ENCODE measurements around the gene ADNP2.
"Not testable (repeated sequence)": the region's sequence is repeated elsewhere in the genome, so short reads cannot be mapped to it uniquely, and the experiment has no call there.

The ADNP2 gene

DNA sequence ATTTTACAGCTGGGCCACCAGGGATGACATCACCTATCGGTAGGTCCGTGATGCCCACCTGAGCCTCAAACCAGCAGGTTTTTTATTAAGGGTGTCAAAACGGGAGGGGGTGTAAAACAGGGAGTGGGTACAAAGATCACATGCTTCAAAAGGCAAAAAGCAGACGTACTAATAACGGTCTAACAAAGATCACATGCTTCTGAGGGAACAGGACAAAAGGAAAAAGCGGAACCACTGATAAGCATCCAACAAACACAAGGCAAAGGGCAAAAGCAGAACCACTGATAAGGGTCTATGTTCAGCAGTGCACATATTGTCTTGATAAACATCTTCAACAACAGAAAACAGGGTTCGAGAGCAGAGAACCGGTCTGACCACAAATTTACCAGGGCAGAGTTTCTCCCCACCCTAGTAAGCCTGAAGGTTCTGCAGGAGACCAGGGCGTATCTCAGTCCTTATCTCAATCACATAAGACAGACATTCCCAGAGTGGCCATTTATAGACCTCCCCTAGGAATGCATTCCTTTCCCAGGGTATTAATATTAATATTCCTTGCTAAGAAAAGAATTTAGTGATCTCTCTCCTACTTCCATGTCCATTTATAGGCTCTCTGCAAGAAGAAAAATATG lies 55.8 kb downstream of the ADNP2 start:
- H3K27ac ChIP-seq (ENCODE audit: low read length); H3K27me3 ChIP-seq (ENCODE audit: insufficient read depth, low read length); H3K4me3 ChIP-seq (ENCODE audit: low read length); H3K4me1 ChIP-seq (ENCODE audit: insufficient read depth, low read length); H3K36me3 ChIP-seq (ENCODE audit: insufficient read depth, low read depth, low read length); H3K9me3 ChIP-seq (ENCODE audit: insufficient read depth, low read depth, low read length); H3K9ac ChIP-seq (ENCODE audit: low read depth, low read length): not testable (repeated sequence)

GRCh38 chr18:80166240-80166639 lies 57.2 kb downstream of the ADNP2 start:
- no peaks in the 10 kb centered on the region for H3K27me3 ChIP-seq (ENCODE audit: insufficient read depth, low read length)
- H3K9me3 ChIP-seq (ENCODE audit: insufficient read depth, low read depth, low read length), result peaks cover 6% of the 10 kb centered on the region; the same call in 1 of the 2 replicates
- no peak overlapping the region for H3K27ac ChIP-seq (ENCODE audit: low read length)
- H3K9ac ChIP-seq (ENCODE audit: low read depth, low read length), result no peak overlapping the region
- H3K36me3 ChIP-seq (ENCODE audit: insufficient read depth, low read depth, low read length), result no peaks in the 10 kb centered on the region
- no peak overlapping the region for H3K4me3 ChIP-seq (ENCODE audit: low read length)
- H3K4me1 ChIP-seq (ENCODE audit: insufficient read depth, low read length), result no peaks in the 10 kb centered on the region

DNA sequence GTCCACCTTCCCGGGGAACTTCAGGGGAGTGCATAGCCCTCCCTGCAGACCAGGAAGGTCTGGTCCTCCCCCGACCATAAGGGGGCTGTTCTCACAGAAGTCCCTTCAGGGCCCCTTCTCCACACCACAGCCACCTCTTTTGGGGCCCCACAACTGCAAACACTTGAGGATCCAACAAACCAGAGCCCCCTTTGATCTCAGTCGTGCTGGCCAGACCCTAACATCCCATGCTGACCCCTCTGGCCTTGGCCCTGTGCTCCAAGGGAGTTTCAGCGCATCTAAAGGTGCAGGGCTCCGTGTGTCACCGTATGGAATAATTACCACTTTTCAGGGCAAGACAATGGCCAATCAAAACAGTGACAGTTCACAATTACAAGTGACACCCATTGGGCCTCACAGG lies 57.7 kb downstream of the ADNP2 start:
- no peak overlapping the region for H3K27ac ChIP-seq (ENCODE audit: low read length)

DNA sequence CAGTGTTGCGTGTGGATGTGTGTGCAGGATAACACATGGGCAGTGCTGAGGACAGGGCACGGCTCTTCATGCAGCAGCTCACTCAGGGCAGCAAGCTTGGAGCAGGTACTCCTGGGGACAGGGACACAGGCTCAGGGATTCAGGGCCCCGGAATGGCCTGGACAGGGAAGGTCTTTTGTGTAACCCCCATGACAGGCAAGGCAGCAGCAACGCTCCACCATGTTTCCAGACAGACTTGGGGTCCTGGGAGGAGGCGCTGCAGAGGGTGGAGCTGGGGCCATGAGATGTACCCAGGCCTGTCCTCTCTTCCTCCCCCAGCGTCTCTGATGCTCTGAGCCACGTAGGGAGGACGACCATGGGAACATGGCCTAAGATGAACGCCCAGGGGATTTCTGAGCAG lies 58.3 kb downstream of the ADNP2 start:
- H3K27ac ChIP-seq (ENCODE audit: low read length), result no peak overlapping the region
- no peak overlapping the region for H3K9ac ChIP-seq (ENCODE audit: low read depth, low read length)
- H3K4me1 ChIP-seq (ENCODE audit: insufficient read depth, low read length), result no peaks in the 10 kb centered on the region
- no peaks in the 10 kb centered on the region for H3K36me3 ChIP-seq (ENCODE audit: insufficient read depth, low read depth, low read length)
- no peaks in the 10 kb centered on the region for H3K27me3 ChIP-seq (ENCODE audit: insufficient read depth, low read length)
- H3K4me3 ChIP-seq (ENCODE audit: low read length), result no peak overlapping the region
- peaks cover 6% of the 10 kb centered on the region; the same call in 1 of the 2 replicates for H3K9me3 ChIP-seq (ENCODE audit: insufficient read depth, low read depth, low read length)

More for the DNA sequence above, 57.7 kb downstream of the ADNP2 start:
- Histone ChIP-seq H3K4me3 (ENCODE audit: low read length) (no peak overlapping the region), H3K9me3 (ENCODE audit: insufficient read depth, low read depth, low read length) (peaks cover 6% of the 10 kb centered on the region; the same call in 1 of the 2 replicates), H3K4me1 (ENCODE audit: insufficient read depth, low read length) (no peaks in the 10 kb centered on the region), H3K36me3 (ENCODE audit: insufficient read depth, low read depth, low read length) (no peaks in the 10 kb centered on the region), H3K27me3 (ENCODE audit: insufficient read depth, low read length) (no peaks in the 10 kb centered on the region), H3K9ac (ENCODE audit: low read depth, low read length) (no peak overlapping the region)

DNA sequence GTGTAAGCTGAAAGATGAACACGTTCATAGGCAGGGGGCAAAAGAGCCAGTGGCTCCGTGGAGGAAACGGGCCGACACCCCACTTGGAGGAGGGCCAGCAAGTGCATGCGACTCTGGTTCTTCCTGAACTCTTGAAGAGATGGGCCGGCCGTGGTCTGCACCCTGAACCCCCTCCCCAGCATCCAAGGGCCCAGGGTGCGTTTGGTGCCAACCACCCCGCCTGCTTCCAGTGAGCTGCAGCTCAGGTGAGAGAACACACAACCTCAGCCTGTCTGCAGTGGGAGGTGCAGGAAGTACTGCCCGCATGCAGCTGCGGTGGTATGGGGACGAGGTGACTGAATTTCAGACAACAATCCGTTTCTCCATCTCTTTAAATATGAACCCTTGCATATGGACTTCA lies 58.9 kb downstream of the ADNP2 start:
- no peak overlapping the region for H3K9ac ChIP-seq (ENCODE audit: low read depth, low read length)
- no peak overlapping the region for H3K4me3 ChIP-seq (ENCODE audit: low read length)
- peaks cover 6% of the 10 kb centered on the region; the same call in 1 of the 2 replicates for H3K9me3 ChIP-seq (ENCODE audit: insufficient read depth, low read depth, low read length)
- H3K4me1 ChIP-seq (ENCODE audit: insufficient read depth, low read length), result no peaks in the 10 kb centered on the region
- H3K27ac ChIP-seq (ENCODE audit: low read length), result no peak overlapping the region
- no peaks in the 10 kb centered on the region for H3K27me3 ChIP-seq (ENCODE audit: insufficient read depth, low read length)
- no peaks in the 10 kb centered on the region for H3K36me3 ChIP-seq (ENCODE audit: insufficient read depth, low read depth, low read length)

DNA sequence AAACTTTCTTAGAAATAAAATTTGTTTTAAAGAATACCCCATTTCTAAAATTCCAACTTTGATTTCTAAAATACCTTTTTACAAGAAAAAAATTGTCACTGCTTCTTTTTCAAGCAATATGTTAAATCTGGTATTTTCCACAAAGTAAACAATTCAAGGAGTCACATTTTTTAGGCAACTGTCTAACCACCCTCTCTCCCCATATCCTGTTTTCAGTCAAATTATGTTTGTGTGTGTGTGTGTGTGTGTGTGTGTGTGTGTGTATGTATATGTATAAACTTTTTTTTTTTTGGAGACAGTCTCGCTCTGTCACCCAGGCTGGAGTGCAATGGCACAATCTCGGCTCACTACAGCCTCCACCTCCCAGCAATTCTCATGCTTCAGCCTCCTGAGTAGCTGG lies 59.3 kb downstream of the ADNP2 start:
- H3K4me3 ChIP-seq (ENCODE audit: low read length), result no peak overlapping the region
- no peaks in the 10 kb centered on the region for H3K4me1 ChIP-seq (ENCODE audit: insufficient read depth, low read length)
- H3K9me3 ChIP-seq (ENCODE audit: insufficient read depth, low read depth, low read length), result peaks cover 6% of the 10 kb centered on the region; the same call in 1 of the 2 replicates
- no peak overlapping the region for H3K27ac ChIP-seq (ENCODE audit: low read length)
- no peaks in the 10 kb centered on the region for H3K27me3 ChIP-seq (ENCODE audit: insufficient read depth, low read length)
- no peaks in the 10 kb centered on the region for H3K36me3 ChIP-seq (ENCODE audit: insufficient read depth, low read depth, low read length)
- H3K9ac ChIP-seq (ENCODE audit: low read depth, low read length), result no peak overlapping the region

- no peaks in the 10 kb centered on the region for H3K36me3 ChIP-seq (ENCODE audit: insufficient read depth, low read depth, low read length)
- H3K4me3 ChIP-seq (ENCODE audit: low read length), result no peak overlapping the region
- no peaks in the 10 kb centered on the region for H3K4me1 ChIP-seq (ENCODE audit: insufficient read depth, low read length)
- H3K27me3 ChIP-seq (ENCODE audit: insufficient read depth, low read length), result no peaks in the 10 kb centered on the region
- peaks cover 6% of the 10 kb centered on the region; the same call in 1 of the 2 replicates for H3K9me3 ChIP-seq (ENCODE audit: insufficient read depth, low read depth, low read length)
- no peak overlapping the region for H3K9ac ChIP-seq (ENCODE audit: low read depth, low read length)
- H3K27ac ChIP-seq (ENCODE audit: low read length), result no peak overlapping the region
These were observed 59.9 kb downstream of the ADNP2 start for GRCh38 chr18:80168982-80169381.

GRCh38 chr18:80169607-80170006 lies 60.5 kb downstream of the ADNP2 start:
- Histone ChIP-seq H3K27me3 (ENCODE audit: insufficient read depth, low read length) (no peaks in the 10 kb centered on the region), H3K9ac (ENCODE audit: low read depth, low read length) (no peak overlapping the region), H3K27ac (ENCODE audit: low read length) (no peak overlapping the region), H3K4me3 (ENCODE audit: low read length) (no peak overlapping the region), H3K4me1 (ENCODE audit: insufficient read depth, low read length) (no peaks in the 10 kb centered on the region), H3K36me3 (ENCODE audit: insufficient read depth, low read depth, low read length) (no peaks in the 10 kb centered on the region), H3K9me3 (ENCODE audit: insufficient read depth, low read depth, low read length) (peaks cover 4% of the 10 kb centered on the region; the same call in 1 of the 2 replicates)

- H3K4me3 ChIP-seq (ENCODE audit: low read length), result no peak overlapping the region
- no peak overlapping the region for H3K27ac ChIP-seq (ENCODE audit: low read length)
- no peak overlapping the region for H3K9ac ChIP-seq (ENCODE audit: low read depth, low read length)
These were observed 61.5 kb downstream of the ADNP2 start for GRCh38 chr18:80170395-80171053.

GRCh38 chr18:80171054-80171872 lies 62.2 kb downstream of the ADNP2 start:
- Histone ChIP-seq H3K27me3 (ENCODE audit: insufficient read depth, low read length) (no peaks in the 10 kb centered on the region), H3K9ac (ENCODE audit: low read depth, low read length) (no peak overlapping the region), H3K27ac (ENCODE audit: low read length) (no peak overlapping the region), H3K4me3 (ENCODE audit: low read length) (no peak overlapping the region), H3K9me3 (ENCODE audit: insufficient read depth, low read depth, low read length) (no peaks in the 10 kb centered on the region), H3K4me1 (ENCODE audit: insufficient read depth, low read length) (no peaks in the 10 kb centered on the region), H3K36me3 (ENCODE audit: insufficient read depth, low read depth, low read length) (no peaks in the 10 kb centered on the region)

More at GRCh38 chr18:80170395-80171053, 61.5 kb downstream of the ADNP2 start:
- Histone ChIP-seq H3K4me1 (ENCODE audit: insufficient read depth, low read length) (no peaks in the 10 kb centered on the region), H3K36me3 (ENCODE audit: insufficient read depth, low read depth, low read length) (no peaks in the 10 kb centered on the region), H3K9me3 (ENCODE audit: insufficient read depth, low read depth, low read length) (no peaks in the 10 kb centered on the region), H3K27me3 (ENCODE audit: insufficient read depth, low read length) (no peaks in the 10 kb centered on the region)

DNA sequence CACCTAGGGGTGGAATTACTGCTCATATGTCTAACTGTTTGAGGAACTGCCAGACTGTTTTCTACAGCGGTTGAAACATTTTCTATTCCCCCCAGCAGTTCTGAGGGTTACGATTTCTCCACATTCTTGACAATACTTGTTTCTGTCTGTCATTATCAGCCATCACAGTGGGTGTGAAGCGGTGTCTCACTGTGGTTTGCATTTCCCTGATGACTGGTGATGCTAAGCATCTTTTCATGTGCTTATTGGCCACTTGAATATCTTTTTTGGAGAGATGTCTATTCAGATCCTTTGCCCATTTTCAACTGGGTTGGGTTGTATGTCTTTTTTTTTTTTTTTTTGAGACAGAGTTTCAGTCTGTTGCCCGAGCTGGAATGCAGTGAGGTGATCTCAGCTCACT lies 63.0 kb downstream of the ADNP2 start:
- H3K4me1 ChIP-seq (ENCODE audit: insufficient read depth, low read length), result no peaks in the 10 kb centered on the region
- no peak overlapping the region for H3K4me3 ChIP-seq (ENCODE audit: low read length)
- H3K9ac ChIP-seq (ENCODE audit: low read depth, low read length), result no peak overlapping the region
- no peaks in the 10 kb centered on the region for H3K36me3 ChIP-seq (ENCODE audit: insufficient read depth, low read depth, low read length)
- no peaks in the 10 kb centered on the region for H3K27me3 ChIP-seq (ENCODE audit: insufficient read depth, low read length)
- no peaks in the 10 kb centered on the region for H3K9me3 ChIP-seq (ENCODE audit: insufficient read depth, low read depth, low read length)
- no peak overlapping the region for H3K27ac ChIP-seq (ENCODE audit: low read length)

Measured in iPS-20b (cell line).